Subcutaneous abdominal adipose tissue (tissue), 5 donors: Measurements from ENCODE around the gene LRRC58.
"Not testable (repeated sequence)": the region's sequence is repeated elsewhere in the genome, so short reads cannot be mapped to it uniquely, and the experiment has no call there.

Source experiments
- H3K27ac ChIP-seq: one replicate; pipeline ENCODE4 v1.7.0; 2013; ENCODE audit warnings: low read depth, mild to moderate bottlenecking, inconsistent platforms, low read length, moderate library complexity
- H3K27me3 ChIP-seq, 5 donors: one replicate each; pipeline ENCODE4 v1.7.0; 2013; ENCODE audit warnings: low read length in 5 of 5, inconsistent platforms in 1 of 5; ENCODE audit not compliant: control insufficient read depth in 5 of 5, insufficient read depth in 4 of 5
- H3K36me3 ChIP-seq, 5 donors: one replicate each; pipeline ENCODE4 v1.7.0; 2013; ENCODE audit warnings: low read length in 5 of 5; ENCODE audit not compliant: control insufficient read depth in 5 of 5, insufficient read depth in 5 of 5
- H3K4me1 ChIP-seq, 5 donors: one replicate each; pipeline ENCODE4 v1.7.0; 2013; ENCODE audit warnings: low read length in 5 of 5, mild to moderate bottlenecking in 3 of 5, moderate library complexity in 1 of 5; ENCODE audit not compliant: control insufficient read depth in 5 of 5, insufficient read depth in 5 of 5
- H3K4me3 ChIP-seq, 5 donors: one replicate each; pipeline ENCODE4 v1.7.0; 2013; ENCODE audit warnings: low read length in 5 of 5, low read depth in 1 of 5
- H3K9ac ChIP-seq, 5 donors: one replicate each; pipeline ENCODE4 v1.7.0; 2013; ENCODE audit warnings: low read length in 5 of 5, mild to moderate bottlenecking in 4 of 5, moderate library complexity in 3 of 5
- H3K9me3 ChIP-seq, 5 donors: one replicate each; pipeline ENCODE4 v1.7.0; 2013; ENCODE audit warnings: low read length in 5 of 5; ENCODE audit not compliant: control insufficient read depth in 5 of 5
- donor health status: healthy.
- donor health status: healthy.
- donor health status: healthy.
- donor health status: healthy.
- donor health status: healthy.

LRRC58 gene

GRCh38 chr3:120348991-120349854 lies at the start of gene LRRC58:
LRRC58 (minus strand) TSS chr3:120349354; CDS start chr3:120349243, 111 bp downstream.
- H3K4me3 ChIP-seq: peak within 1 kb of the TSS; percentile 86 to 95 (median 92)
- H3K27me3 ChIP-seq: no peaks in the 10 kb centered on the region
- H3K36me3 ChIP-seq: no peaks in the 10 kb centered on the region
- peak within 1 kb of the TSS; percentile 79 to 95 (median 87) for H3K9ac ChIP-seq
- H3K9me3 ChIP-seq: no peaks in the 10 kb centered on the region
- peaks cover 6 to 28% (median 21%) of the 10 kb centered on the region in 5 donors for H3K4me1 ChIP-seq
- H3K27ac ChIP-seq: peak within 1 kb of the TSS; percentile 96

- no peak overlapping the region for H3K27ac ChIP-seq
- no peaks in the 10 kb centered on the region for H3K27me3 ChIP-seq
- peaks cover 61 to 79% (median 75%) of the 10 kb centered on the region in 5 donors for H3K36me3 ChIP-seq
- no peak overlapping the region for H3K9ac ChIP-seq
- H3K9me3 ChIP-seq: no peaks in the 10 kb centered on the region
- no peak overlapping the region for H3K4me3 ChIP-seq
- H3K4me1 ChIP-seq: peaks cover 0 to 8% (median 0%) of the 10 kb centered on the region in 5 donors
Observed at GRCh38 chr3:120396469-120396868, 47.3 kb upstream of the LRRC58 start.

GRCh38 chr3:120394347-120394746 lies 45.2 kb upstream of the LRRC58 start:
- Histone ChIP-seq H3K4me3 (no peak overlapping the region), H3K4me1 (peaks cover 0 to 8% (median 0%) of the 10 kb centered on the region in 5 donors), H3K27me3 (no peaks in the 10 kb centered on the region), H3K9ac (no peak overlapping the region), H3K36me3 (peaks cover 45 to 58% (median 54%) of the 10 kb centered on the region in 5 donors), H3K27ac (no peak overlapping the region), H3K9me3 (no peaks in the 10 kb centered on the region)

- no peak overlapping the region for H3K4me3 ChIP-seq
Observed at GRCh38 chr3:120393761-120394160, 44.6 kb upstream of the LRRC58 start.

GRCh38 chr3:120393243-120393642 lies 44.1 kb upstream of the LRRC58 start:
- H3K4me1 ChIP-seq: peaks cover 0 to 8% (median 0%) of the 10 kb centered on the region in 5 donors
- H3K4me3 ChIP-seq: no peak overlapping the region
- H3K36me3 ChIP-seq: peaks cover 36 to 47% (median 43%) of the 10 kb centered on the region in 5 donors
- no peaks in the 10 kb centered on the region for H3K9me3 ChIP-seq
- no peaks in the 10 kb centered on the region for H3K27me3 ChIP-seq
- no peak overlapping the region for H3K27ac ChIP-seq
- H3K9ac ChIP-seq: no peak overlapping the region

More at GRCh38 chr3:120393761-120394160, 44.6 kb upstream of the LRRC58 start:
- H3K9ac ChIP-seq: no peak overlapping the region
- H3K9me3 ChIP-seq: no peaks in the 10 kb centered on the region
- peaks cover 0 to 8% (median 0%) of the 10 kb centered on the region in 5 donors for H3K4me1 ChIP-seq
- no peak overlapping the region for H3K27ac ChIP-seq
- no peaks in the 10 kb centered on the region for H3K27me3 ChIP-seq
- H3K36me3 ChIP-seq: peaks cover 41 to 52% (median 48%) of the 10 kb centered on the region in 5 donors

GRCh38 chr3:120382941-120383447 lies 33.8 kb upstream of the LRRC58 start:
- Histone ChIP-seq H3K9ac (no peak overlapping the region), H3K9me3 (peaks cover 0 to 4% (median 0%) of the 10 kb centered on the region in 5 donors), H3K4me1 (no peaks in the 10 kb centered on the region), H3K27ac (no peak overlapping the region), H3K27me3 (no peaks in the 10 kb centered on the region), H3K4me3 (no peak overlapping the region), H3K36me3 (no peaks in the 10 kb centered on the region)

- Histone ChIP-seq H3K9me3 (peaks cover 0 to 4% (median 0%) of the 10 kb centered on the region in 5 donors), H3K36me3 (no peaks in the 10 kb centered on the region), H3K27me3 (no peaks in the 10 kb centered on the region), H3K27ac (no peak overlapping the region), H3K9ac (no peak overlapping the region), H3K4me1 (no peaks in the 10 kb centered on the region), H3K4me3 (no peak overlapping the region)
Observed at GRCh38 chr3:120381503-120381902, 32.3 kb upstream of the LRRC58 start.

GRCh38 chr3:120377948-120378347 lies 28.8 kb upstream of the LRRC58 start:
- not testable (repeated sequence) for H3K9me3 ChIP-seq

GRCh38 chr3:120370463-120370862 lies 21.3 kb upstream of the LRRC58 start:
- H3K9me3 ChIP-seq: no peaks in the 10 kb centered on the region
- peaks cover 0 to 10% (median 0%) of the 10 kb centered on the region in 5 donors for H3K36me3 ChIP-seq
- no peak overlapping the region for H3K27ac ChIP-seq
- peaks cover 0 to 4% (median 0%) of the 10 kb centered on the region in 5 donors for H3K27me3 ChIP-seq
- no peaks in the 10 kb centered on the region for H3K4me1 ChIP-seq
- H3K4me3 ChIP-seq: no peak overlapping the region
- H3K9ac ChIP-seq: no peak overlapping the region

More at GRCh38 chr3:120377948-120378347, 28.8 kb upstream of the LRRC58 start:
- not testable (repeated sequence) for H3K27ac ChIP-seq, H3K4me1 ChIP-seq, H3K36me3 ChIP-seq, H3K9ac ChIP-seq, H3K4me3 ChIP-seq, H3K27me3 ChIP-seq

GRCh38 chr3:120369037-120369467 lies 19.9 kb upstream of the LRRC58 start:
- H3K4me3 ChIP-seq: no peak overlapping the region
- peaks cover 0 to 4% (median 0%) of the 10 kb centered on the region in 5 donors for H3K27me3 ChIP-seq
- H3K36me3 ChIP-seq: peaks cover 0 to 10% (median 0%) of the 10 kb centered on the region in 5 donors
- H3K4me1 ChIP-seq: no peaks in the 10 kb centered on the region
- no peak overlapping the region for H3K9ac ChIP-seq
- no peak overlapping the region for H3K27ac ChIP-seq
- no peaks in the 10 kb centered on the region for H3K9me3 ChIP-seq
